Trophoblast cell (in vitro differentiated cells and primary cell): ENCODE measurements around the gene AMDHD2.

ENCODE experiments used
- DNase-seq, 2 donors: peaks; one replicate each; pipeline ENCODE4 v3.0.0-alpha.2; 2016
- H2AFZ ChIP-seq: 2 replicates; pipeline ENCODE4 v1.6.1; 2013; ENCODE audit warnings: low read length, moderate library complexity, mild to moderate bottlenecking; ENCODE audit not compliant: insufficient read depth, poor library complexity
- H2AK5ac ChIP-seq: 2 replicates; pipeline ENCODE4 v1.6.1; 2013; ENCODE audit warnings: mild to moderate bottlenecking, low read length
- H2BK120ac ChIP-seq: 2 replicates; pipeline ENCODE4 v1.6.1; 2013; ENCODE audit warnings: low read length, mild to moderate bottlenecking, moderate library complexity; ENCODE audit not compliant: insufficient read depth, poor library complexity
- H2BK12ac ChIP-seq: 2 replicates; pipeline ENCODE4 v1.6.1; 2013; ENCODE audit warnings: mild to moderate bottlenecking, low read length, moderate library complexity
- H2BK5ac ChIP-seq: 2 replicates; pipeline ENCODE4 v1.6.1; 2013; ENCODE audit warnings: low read length, low read depth, moderate library complexity, mild to moderate bottlenecking; ENCODE audit not compliant: poor library complexity
- H3K14ac ChIP-seq: 2 replicates; pipeline ENCODE4 v1.6.1; 2013; ENCODE audit warnings: mild to moderate bottlenecking, low read length
- H3K18ac ChIP-seq: 2 replicates; pipeline ENCODE4 v1.6.1; 2013; ENCODE audit warnings: mild to moderate bottlenecking, low read length
- H3K23ac ChIP-seq: 2 replicates; pipeline ENCODE4 v1.6.1; 2013; ENCODE audit warnings: low read length
- H3K27ac ChIP-seq: 2 replicates; pipeline ENCODE4 v1.5.1; 2013; ENCODE audit warnings: low read depth, mild to moderate bottlenecking, inconsistent platforms, low read length, moderate library complexity
- H3K27me3 ChIP-seq: 2 replicates; pipeline ENCODE4 v1.6.1; 2013; ENCODE audit warnings: inconsistent platforms, mild to moderate bottlenecking, low read length, moderate library complexity; ENCODE audit not compliant: insufficient read depth
- H3K36me3 ChIP-seq, 2 experiments: 1 replicate in 1 of 2; 2 replicates in 1 of 2; pipeline ENCODE4 v1.6.1; 2013; ENCODE audit warnings: low read length in 2 of 2, mild to moderate bottlenecking in 2 of 2, moderate library complexity in 1 of 2; ENCODE audit not compliant: insufficient read depth in 2 of 2, control insufficient read depth in 1 of 2
- H3K4ac ChIP-seq: 2 replicates; pipeline ENCODE4 v1.6.1; 2013; ENCODE audit warnings: low read depth, mild to moderate bottlenecking, low read length, moderate library complexity
- H3K4me1 ChIP-seq, 2 experiments: 1 replicate in 1 of 2; 2 replicates in 1 of 2; pipeline ENCODE4 v1.6.1; 2013; ENCODE audit warnings: low read length in 2 of 2, mild to moderate bottlenecking in 2 of 2, moderate library complexity in 1 of 2; ENCODE audit not compliant: insufficient read depth in 2 of 2, control insufficient read depth in 1 of 2
- H3K4me2 ChIP-seq: 2 replicates; pipeline ENCODE4 v1.6.1; 2013; ENCODE audit warnings: inconsistent platforms, mild to moderate bottlenecking, low read length, moderate library complexity
- H3K4me3 ChIP-seq: 2 replicates; pipeline ENCODE4 v1.5.1; 2013; ENCODE audit warnings: mild to moderate bottlenecking, low read depth, low read length, inconsistent platforms
- H3K79me1 ChIP-seq: one replicate; pipeline ENCODE4 v1.6.1; 2013; ENCODE audit warnings: low read length
- H3K79me2 ChIP-seq: 2 replicates; pipeline ENCODE4 v1.6.1; 2013; ENCODE audit warnings: low read length, mild to moderate bottlenecking; ENCODE audit not compliant: control insufficient read depth, insufficient read depth, poor library complexity
- H3K9ac ChIP-seq: 2 replicates; pipeline ENCODE4 v1.6.1; 2013; ENCODE audit warnings: mild to moderate bottlenecking, low read length
- H3K9me3 ChIP-seq: 2 replicates; pipeline ENCODE4 v1.6.1; 2013; ENCODE audit warnings: low read depth, mild to moderate bottlenecking, control low read depth, inconsistent platforms, low read length; ENCODE audit not compliant: insufficient read depth
- H4K12ac ChIP-seq: 2 replicates; pipeline ENCODE4 v1.6.1; 2013; ENCODE audit warnings: low read depth, mild to moderate bottlenecking, low read length, moderate library complexity
- H4K8ac ChIP-seq: 2 replicates; pipeline ENCODE4 v1.6.1; 2013; ENCODE audit warnings: low read depth, mild to moderate bottlenecking, low read length, moderate library complexity
- H4K91ac ChIP-seq: one replicate; pipeline ENCODE4 v1.6.1; 2013; ENCODE audit warnings: low read depth, mild to moderate bottlenecking, low read length, moderate library complexity
- WGBS: extraction: QIAGEN DNeasy Blood & Tissue Kit; methylation state at CpG from one replicate; pipeline ENCODE4 v1.1.7; 2013; ENCODE audit warnings: missing lambda C conversion rate; ENCODE audit not compliant: insufficient read length, insufficient coverage; ENCODE audit errors: extremely low coverage; 5-methylcytosine and 5-hydroxymethylcytosine counted together

Gene AMDHD2

GRCh38 chr16:2493605-2494004 is 26.6 kb upstream of the AMDHD2 start:
- H3K14ac ChIP-seq = no peak overlapping the region
- no peak overlapping the region for H3K4me3 ChIP-seq
- H3K4ac ChIP-seq = no peak overlapping the region
- no peak overlapping the region for H3K9ac ChIP-seq
- H3K18ac ChIP-seq = no peak overlapping the region
- H3K79me1 ChIP-seq = no peaks in the 10 kb centered on the region
- H2BK12ac ChIP-seq = no peak overlapping the region
- no peak overlapping the region for H2BK5ac ChIP-seq
- H3K4me2 ChIP-seq = no peak overlapping the region
- no peaks in the 10 kb centered on the region for H3K79me2 ChIP-seq
- H2AK5ac ChIP-seq = no peak overlapping the region
- H3K9me3 ChIP-seq = no peaks in the 10 kb centered on the region
- no CpG with 5 or more reads among the region's 6 CpGs for whole genome bisulfite sequencing
- H3K23ac ChIP-seq = no peak overlapping the region
- H4K8ac ChIP-seq = no peak overlapping the region
- no peak for DNase-seq
- peaks cover 0 to 2% of the 10 kb centered on the region in 2 experiments for H3K4me1 ChIP-seq
- H2BK120ac ChIP-seq = no peak overlapping the region
- H3K36me3 ChIP-seq = peaks cover 12 to 17% of the 10 kb centered on the region in 2 experiments
- H2AFZ ChIP-seq = no peak overlapping the region
- no peaks in the 10 kb centered on the region for H3K27me3 ChIP-seq
- no peak overlapping the region for H4K12ac ChIP-seq
- no peak overlapping the region for H3K27ac ChIP-seq
- H4K91ac ChIP-seq = no peak overlapping the region

DNA sequence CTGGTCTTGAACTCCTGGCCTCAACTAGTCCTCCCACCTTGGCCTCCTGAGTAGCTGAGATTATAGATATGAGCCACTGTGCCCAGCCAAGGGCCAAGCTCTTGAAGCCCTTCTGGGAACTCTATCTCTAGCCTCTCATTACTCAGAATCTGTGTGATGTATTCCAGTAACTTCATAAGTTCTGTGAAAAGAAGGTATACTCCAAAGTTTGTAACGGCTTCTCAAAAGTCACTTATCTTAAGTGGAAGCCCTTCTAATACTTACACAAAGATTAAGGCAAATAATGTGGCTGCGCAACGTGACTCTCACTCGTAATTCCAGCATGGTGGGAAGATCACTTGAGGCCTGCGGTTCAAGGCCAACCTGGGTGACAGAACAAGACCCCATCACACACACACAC is 25.6 kb upstream of the AMDHD2 start:
- WGBS = no CpG with 5 or more reads among the region's 5 CpGs
- no peak for DNase-seq

GRCh38 chr16:2495041-2495440 is 25.1 kb upstream of the AMDHD2 start:
- no peak overlapping the region for H2BK120ac ChIP-seq
- H2AK5ac ChIP-seq = no peak overlapping the region
- H3K4me2 ChIP-seq = no peak overlapping the region
- H3K36me3 ChIP-seq = peaks cover 17 to 20% of the 10 kb centered on the region in 2 experiments
- no peak overlapping the region for H3K4me3 ChIP-seq
- no peak for DNase-seq
- no peak overlapping the region for H3K14ac ChIP-seq
- H4K91ac ChIP-seq = no peak overlapping the region
- peaks cover 0 to 2% of the 10 kb centered on the region in 2 experiments for H3K4me1 ChIP-seq
- H3K27me3 ChIP-seq = no peaks in the 10 kb centered on the region
- H2BK5ac ChIP-seq = no peak overlapping the region
- no peaks in the 10 kb centered on the region for H3K79me1 ChIP-seq
- H3K79me2 ChIP-seq = no peaks in the 10 kb centered on the region
- H4K12ac ChIP-seq = no peak overlapping the region
- H3K23ac ChIP-seq = no peak overlapping the region
- no CpG with 5 or more reads among the region's 5 CpGs for WGBS
- no peak overlapping the region for H3K9ac ChIP-seq
- H3K27ac ChIP-seq = no peak overlapping the region
- H2BK12ac ChIP-seq = no peak overlapping the region
- no peak overlapping the region for H3K4ac ChIP-seq
- no peak overlapping the region for H2AFZ ChIP-seq
- H3K18ac ChIP-seq = no peak overlapping the region
- no peak overlapping the region for H4K8ac ChIP-seq
- no peaks in the 10 kb centered on the region for H3K9me3 ChIP-seq

More for the DNA sequence above, 25.6 kb upstream of the AMDHD2 start:
- Histone ChIP-seq H4K8ac (no peak overlapping the region), H3K79me1 (no peaks in the 10 kb centered on the region), H3K4me2 (no peak overlapping the region), H3K27me3 (no peaks in the 10 kb centered on the region), H2BK5ac (no peak overlapping the region), H3K9ac (no peak overlapping the region), H3K36me3 (peaks cover 17 to 20% of the 10 kb centered on the region in 2 experiments), H3K4me1 (peaks cover 0 to 2% of the 10 kb centered on the region in 2 experiments), H2AK5ac (no peak overlapping the region), H2AFZ (no peak overlapping the region), H3K27ac (no peak overlapping the region), H4K91ac (no peak overlapping the region), H3K4me3 (no peak overlapping the region), H3K4ac (no peak overlapping the region), H2BK12ac (no peak overlapping the region), H2BK120ac (no peak overlapping the region), H3K23ac (no peak overlapping the region), H3K9me3 (no peaks in the 10 kb centered on the region), H4K12ac (no peak overlapping the region), H3K14ac (no peak overlapping the region), H3K18ac (no peak overlapping the region), H3K79me2 (no peaks in the 10 kb centered on the region)

DNA sequence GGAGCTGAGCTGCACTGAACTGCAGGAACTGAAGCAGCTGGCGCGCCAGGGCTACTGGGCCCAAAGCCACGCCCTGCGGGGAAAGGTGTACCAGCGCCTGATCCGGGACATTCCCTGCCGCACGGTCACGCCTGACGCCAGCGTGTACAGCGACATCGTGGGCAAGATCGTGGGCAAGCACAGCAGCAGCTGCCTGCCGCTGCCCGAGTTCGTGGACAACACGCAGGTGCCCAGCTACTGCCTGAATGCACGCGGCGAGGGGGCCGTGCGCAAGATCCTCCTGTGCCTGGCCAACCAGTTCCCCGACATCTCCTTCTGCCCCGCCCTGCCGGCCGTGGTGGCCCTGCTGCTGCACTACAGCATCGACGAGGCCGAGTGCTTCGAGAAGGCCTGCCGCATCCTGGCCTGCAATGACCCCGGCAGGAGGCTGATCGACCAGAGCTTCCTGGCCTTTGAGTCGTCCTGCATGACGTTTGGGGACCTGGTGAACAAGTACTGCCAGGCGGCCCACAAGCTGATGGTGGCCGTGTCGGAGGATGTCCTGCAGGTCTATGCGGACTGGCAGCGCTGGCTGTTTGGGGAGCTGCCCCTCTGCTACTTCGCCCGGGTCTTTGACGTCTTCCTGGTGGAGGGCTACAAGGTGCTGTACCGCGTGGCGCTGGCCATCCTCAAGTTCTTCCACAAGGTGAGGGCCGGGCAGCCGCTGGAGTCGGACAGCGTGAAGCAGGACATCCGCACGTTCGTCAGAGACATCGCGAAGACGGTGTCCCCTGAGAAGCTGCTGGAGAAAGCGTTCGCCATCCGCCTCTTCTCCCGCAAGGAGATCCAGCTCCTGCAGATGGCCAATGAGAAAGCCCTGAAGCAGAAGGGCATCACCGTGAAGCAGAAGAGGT is 23.7 kb upstream of the AMDHD2 start:
- Histone ChIP-seq H4K8ac (no peak overlapping the region), H3K23ac (no peak overlapping the region), H3K4ac (no peak overlapping the region), H2BK12ac (no peak overlapping the region), H3K9me3 (no peaks in the 10 kb centered on the region), H2AFZ (no peak overlapping the region), H3K18ac (no peak overlapping the region), H3K4me3 (no peak overlapping the region), H2BK5ac (no peak overlapping the region), H3K4me1 (peaks cover 0 to 2% of the 10 kb centered on the region in 2 experiments), H3K79me1 (no peaks in the 10 kb centered on the region), H4K91ac (no peak overlapping the region), H4K12ac (no peak overlapping the region), H3K9ac (no peak overlapping the region), H3K4me2 (no peak overlapping the region), H2AK5ac (no peak overlapping the region), H3K79me2 (no peaks in the 10 kb centered on the region), H2BK120ac (no peak overlapping the region), H3K27ac (no peak overlapping the region), H3K27me3 (no peaks in the 10 kb centered on the region), H3K14ac (no peak overlapping the region), H3K36me3 (peaks cover 17 to 20% of the 10 kb centered on the region in 2 experiments)
- no peak for DNase-seq
- WGBS = no CpG with 5 or more reads among the region's 62 CpGs
